Activated CD4-positive, alpha-beta T cell treated with anti-CD3 and anti-CD28 coated beads, Interleukin-2, Interleukin-4, amounts not matched to agents 100 ng/mL and 50 ng/mL, durations not matched to agents 16 hours and 8 hours (primary cell): ENCODE measurements around the gene SP7.
A peak's percentile ranks its signal among the peaks of the same experiment; 100 is the strongest.
"Not testable (repeated sequence)": the region's sequence is repeated elsewhere in the genome, so short reads cannot be mapped to it uniquely, and the experiment has no call there.

Experiments used
- DNase-seq: peaks from one replicate; pipeline ENCODE4 v3.0.0-alpha.2; 2020; ENCODE audit warnings: low spot score

Gene SP7

GRCh38 chr12:53346491-53346890 lies 10.3 kb upstream of the SP7 start:
- DNase-seq, result no peak

- DNase-seq, result no peak
Observed at GRCh38 chr12:53345486-53346188, 9.5 kb upstream of the SP7 start.

- DNase-seq, result peak; percentile 68
Observed at GRCh38 chr12:53344824-53345485, 8.8 kb upstream of the SP7 start.

- DNase-seq, result no peak
Observed at GRCh38 chr12:53344487-53344823, 8.3 kb upstream of the SP7 start.

- DNase-seq, result no peak
Observed at GRCh38 chr12:53343969-53344368, 7.8 kb upstream of the SP7 start.

DNA sequence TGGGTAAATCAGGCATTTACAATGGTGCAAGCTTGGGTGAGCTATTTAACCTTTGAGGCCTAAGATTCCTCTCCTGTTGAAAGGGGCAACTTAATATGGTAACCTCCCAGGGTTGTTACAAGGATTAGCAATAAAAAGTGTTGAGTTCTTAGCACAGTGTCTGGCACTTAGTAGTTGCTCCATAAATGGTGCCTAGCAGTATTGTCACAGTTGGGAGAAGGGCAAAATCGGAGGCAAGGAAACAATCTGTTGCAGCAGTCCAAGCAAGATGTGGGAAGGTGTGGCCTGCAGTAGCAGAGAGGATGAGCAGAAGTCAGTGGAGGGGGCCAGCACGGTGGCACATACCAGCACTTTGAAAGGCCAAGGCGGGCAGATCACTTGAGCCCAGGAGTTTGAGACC lies 7.3 kb upstream of the SP7 start:
- DNase-seq, result no peak

- DNase-seq, result no peak
Observed at GRCh38 chr12:53340398-53340797, 4.2 kb upstream of the SP7 start.

DNA sequence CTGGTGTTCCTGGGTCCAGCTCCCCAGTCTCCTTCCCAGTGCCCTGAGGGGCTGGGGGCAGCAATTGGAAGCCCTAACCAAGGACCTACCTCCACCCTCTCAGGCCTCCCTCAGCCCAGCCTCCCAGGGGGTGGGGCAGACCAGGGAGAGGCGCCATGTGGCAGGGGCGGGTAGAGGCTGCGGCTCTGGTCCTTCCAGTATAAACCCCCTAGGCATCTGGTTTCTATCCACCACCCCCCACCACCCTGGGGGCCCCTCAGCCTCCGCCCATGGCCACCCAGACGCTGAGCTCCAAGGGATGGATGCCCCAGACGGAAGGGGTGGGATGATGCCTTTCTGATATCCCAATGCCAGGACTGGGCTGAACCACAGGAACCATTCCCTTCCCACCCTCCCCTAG lies 2.8 kb upstream of the SP7 start:
- DNase-seq, result no peak

DNA sequence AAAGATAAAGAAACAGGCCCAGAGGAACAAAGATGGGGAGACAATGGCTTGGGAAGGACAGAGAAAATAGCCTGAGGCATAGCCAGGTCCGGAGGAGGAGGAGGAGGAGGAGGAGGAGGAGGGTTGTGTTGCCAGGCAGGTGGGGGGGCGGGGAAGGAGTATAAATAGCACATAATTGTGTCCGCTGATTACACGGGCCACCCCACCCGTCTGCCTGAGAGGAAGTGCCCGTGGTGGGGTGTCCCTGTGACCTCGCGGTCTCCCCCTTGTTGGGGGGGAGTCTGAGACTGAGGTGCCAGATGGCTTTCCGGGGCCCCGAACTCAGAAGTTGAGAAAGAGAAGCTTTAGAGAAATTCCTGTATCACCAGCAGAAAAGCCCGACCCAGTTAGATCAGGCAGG lies 1.9 kb upstream of the SP7 start:
- DNase-seq, result no peak

- DNase-seq, result no peak
Observed at GRCh38 chr12:53334822-53335221, 1.3 kb downstream of the SP7 start.

DNA sequence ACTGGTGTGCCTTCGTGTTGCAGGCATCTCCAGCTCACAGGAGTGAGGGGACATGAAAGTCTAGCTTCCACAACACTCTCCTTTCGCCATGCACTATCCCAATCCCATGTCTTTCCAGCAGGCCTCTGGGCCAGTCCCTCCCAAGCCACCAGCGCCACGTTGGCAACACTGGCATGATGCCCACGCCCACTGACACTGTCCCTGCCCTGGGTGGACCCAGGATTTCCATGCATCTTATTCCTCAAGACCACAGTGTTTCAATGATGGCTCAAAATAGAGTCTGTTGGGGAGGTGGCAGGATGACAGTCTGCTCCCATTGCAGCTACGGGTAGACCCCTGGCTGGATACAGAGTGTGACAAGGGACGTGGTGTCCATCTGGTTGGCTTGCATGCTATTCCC lies 2.3 kb downstream of the SP7 start:
- DNase-seq, result no peak

DNA sequence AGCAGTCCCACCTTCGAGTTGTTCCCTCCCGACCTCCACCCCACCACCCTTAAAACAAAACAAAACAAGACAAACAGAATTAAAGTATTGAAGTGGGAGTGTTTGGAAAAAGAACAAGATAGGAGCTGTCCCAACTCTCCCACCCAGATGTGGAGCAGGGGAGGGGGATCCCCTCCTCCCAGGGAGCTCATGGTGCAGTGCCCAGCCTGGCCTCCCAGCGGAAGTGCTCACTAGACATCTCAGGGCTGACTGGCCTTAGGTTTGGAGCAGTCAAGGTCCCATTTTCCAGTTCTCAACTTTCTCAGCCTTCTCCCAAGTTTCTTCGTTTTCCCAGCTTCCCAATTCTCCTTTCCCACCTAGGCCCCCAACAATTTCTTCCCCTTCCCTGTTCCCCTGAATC lies 2.9 kb downstream of the SP7 start:
- no peak for DNase-seq

DNA sequence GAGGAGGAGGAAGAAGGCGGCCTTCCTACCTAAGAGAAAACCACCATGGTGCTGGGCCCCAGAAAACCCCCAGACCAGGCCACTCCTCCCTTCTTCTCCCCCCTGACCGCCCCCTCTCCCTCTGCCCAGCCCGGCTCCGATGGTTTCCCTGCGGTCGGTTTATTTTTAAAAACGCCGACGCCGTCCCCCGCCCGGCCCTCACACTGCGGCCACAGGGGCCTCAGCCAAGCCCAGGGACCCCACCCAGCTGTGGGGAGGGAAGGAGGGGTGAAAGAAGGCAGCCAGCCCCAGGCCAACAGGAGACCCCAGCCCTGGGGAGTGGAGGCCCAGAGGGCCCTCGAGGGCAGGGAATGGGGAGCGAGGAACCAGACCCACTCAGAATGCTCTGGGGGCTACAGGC lies 3.4 kb downstream of the SP7 start:
- no peak for DNase-seq

- DNase-seq, result not testable (repeated sequence)
Observed at GRCh38 chr12:53332339-53332738, 3.8 kb downstream of the SP7 start.

DNA sequence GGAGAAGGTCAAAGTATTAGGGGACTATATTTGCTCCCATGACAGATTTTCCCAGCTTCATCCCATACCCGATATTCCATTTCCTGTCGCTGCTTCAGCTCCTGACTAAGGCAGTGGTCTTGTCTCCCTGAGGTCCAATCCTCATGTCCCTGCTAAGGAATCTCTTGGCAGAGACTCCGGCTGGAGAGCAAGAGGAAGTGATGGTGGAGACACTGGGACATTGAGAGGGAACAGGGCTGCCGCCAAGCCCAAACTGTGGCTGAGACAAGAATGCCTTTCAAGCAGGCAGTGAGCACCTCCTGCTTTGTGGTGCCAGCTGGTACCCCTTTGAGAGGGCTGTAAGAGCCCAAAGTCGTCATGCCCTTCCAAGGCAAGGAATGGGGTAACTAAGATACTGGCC lies 5.5 kb downstream of the SP7 start:
- DNase-seq, result no peak

- no peak for DNase-seq
Observed at GRCh38 chr12:53328043-53328435, 8.1 kb downstream of the SP7 start.

DNA sequence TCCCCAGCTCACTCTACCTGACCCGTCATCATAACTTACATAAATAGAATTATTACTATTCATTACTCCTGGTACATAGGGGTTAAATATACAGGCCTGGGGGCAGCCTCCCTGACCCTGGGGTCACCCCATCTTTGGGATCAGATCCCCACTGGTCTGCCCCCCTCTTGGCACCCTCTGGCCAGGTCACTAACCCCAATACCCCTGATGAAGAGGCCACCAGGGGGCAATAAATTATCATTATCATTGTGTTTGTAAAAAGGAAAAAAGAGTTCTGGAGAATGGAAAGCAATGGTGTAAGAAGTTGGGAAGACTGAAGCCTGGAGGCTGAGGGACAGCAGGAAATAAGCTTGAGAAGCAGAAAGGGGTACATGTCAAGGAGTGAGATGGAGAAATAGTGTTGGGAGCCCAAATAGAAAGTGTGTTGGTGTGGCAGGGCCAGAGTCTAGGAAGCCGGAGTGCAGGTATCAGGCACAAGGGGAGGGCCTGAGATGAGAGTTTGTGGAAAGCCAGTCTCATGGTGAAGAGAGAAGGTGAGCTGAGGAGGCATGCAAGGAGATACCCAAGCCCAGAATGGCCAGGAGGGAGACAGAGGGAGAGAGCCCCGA lies 8.6 kb downstream of the SP7 start:
- DNase-seq, result no peak

- no peak for DNase-seq
Observed at GRCh38 chr12:53326460-53327185, 9.5 kb downstream of the SP7 start.

GRCh38 chr12:53325511-53326061 lies 10.6 kb downstream of the SP7 start:
- DNase-seq, result no peak

DNA sequence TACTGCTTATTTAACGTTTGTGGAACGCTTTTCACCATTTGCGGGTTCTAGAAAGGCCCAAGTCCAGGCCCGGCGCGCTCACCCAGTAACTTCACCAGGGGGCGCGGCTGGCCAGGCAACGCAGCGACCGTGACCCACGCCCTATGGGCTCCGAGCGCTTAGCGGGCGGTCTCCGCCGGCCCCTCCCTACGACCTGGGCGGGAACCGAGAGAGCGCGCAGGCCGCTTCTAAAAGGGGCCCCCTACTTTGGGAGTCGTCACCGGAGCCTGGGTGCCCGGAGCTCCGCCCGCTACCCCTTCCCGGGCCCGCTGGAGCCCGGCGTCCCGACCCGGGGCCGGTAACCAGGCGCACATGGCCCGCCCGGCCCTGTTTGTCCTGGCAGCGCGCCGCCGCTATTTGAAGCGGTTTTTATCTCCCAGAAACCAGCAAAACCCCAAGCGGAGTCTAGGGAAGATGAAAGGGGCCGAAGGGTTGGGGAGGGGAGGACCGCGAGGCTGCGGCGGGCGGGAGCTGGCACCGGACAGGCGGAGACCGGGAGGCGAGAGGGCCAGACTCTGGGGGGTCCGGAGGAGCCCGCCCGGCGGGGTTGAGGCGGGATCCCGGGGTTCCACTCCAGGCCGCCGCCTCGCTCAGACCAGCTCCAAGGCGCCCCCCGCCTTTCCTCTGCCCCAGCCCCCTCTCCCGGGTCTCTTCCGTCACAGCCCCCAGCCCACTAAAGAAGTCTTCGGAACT lies 11.2 kb downstream of the SP7 start:
- DNase-seq, result peak; percentile 91

- DNase-seq, result peak; percentile 66
Observed at GRCh38 chr12:53324113-53324778, 11.9 kb downstream of the SP7 start.
